Ramos (cell line): Measurements from ENCODE around the gene UTP4.
"Not testable (repeated sequence)": the region's sequence is repeated elsewhere in the genome, so short reads cannot be mapped to it uniquely, and the experiment has no call there.

Source experiments
- in situ Hi-C: fragments of 300-500 bp; cut with MboI; formaldehyde crosslinking; loops from one replicate; pipeline ENCODE4 v1.14.3; 2022; ENCODE audit warnings: low sequenced_read_pairs; ENCODE audit not compliant: unreplicated experiment

Gene UTP4

GRCh38 chr16:69109486-69110270, 22.8 kb upstream of the UTP4 start:
- in situ Hi-C loops = loop anchor here (10.0 kb wide), 1 partner anchor 585 kb away; no protein-coding TSS in a partner anchor

- in situ Hi-C loops = no loop called here
Observed at GRCh38 chr16:69110406-69110805, 22.0 kb upstream of the UTP4 start.

GRCh38 chr16:69111216-69111875, 21.1 kb upstream of the UTP4 start:
- in situ Hi-C loops = no loop called here

GRCh38 chr16:69111876-69112230, 20.6 kb upstream of the UTP4 start:
- in situ Hi-C loops = no loop called here

DNA sequence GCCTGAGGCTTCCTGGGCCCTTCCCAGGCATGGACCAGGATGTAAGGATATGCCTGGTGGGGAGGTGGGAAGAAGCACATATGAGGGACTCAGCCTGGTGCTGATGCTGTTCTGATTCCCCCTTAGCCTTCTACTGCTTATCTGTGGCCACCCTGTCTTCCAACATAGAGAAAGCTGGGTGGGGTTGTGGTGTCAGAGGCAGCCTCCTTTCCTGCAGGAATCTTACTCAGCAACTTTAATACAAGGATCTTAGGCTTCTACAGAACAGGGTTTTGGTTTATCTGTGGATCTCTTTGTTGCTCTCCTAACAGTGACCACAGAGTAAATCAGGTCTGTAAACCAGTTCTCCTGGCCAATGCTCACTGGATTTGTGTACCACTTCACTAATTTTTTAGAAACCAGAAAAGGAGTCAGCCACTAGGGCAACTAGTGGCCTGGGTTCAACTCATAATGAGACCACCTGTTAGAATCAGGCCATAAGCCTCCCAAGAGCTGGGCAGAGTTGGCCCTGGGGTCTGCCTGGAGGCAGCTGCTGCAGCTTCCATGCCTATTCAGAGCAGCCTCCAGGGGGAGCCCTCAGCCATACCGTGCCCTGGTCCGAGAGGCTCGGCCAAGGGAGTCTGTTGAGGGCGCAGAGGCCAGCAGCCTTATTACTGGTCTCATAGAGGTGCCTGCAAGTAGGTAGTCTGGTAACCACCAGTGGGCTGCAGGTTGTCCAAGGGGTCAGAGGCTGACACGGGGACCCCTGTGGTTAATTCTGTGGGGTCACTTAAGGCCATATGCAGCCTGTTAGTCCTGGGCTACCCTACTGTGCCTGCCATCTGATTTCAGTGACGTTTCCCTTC, 19.9 kb upstream of the UTP4 start:
- in situ Hi-C loops = no loop called here

- in situ Hi-C loops = no loop called here
Observed at GRCh38 chr16:69113216-69113615, 19.2 kb upstream of the UTP4 start.

DNA sequence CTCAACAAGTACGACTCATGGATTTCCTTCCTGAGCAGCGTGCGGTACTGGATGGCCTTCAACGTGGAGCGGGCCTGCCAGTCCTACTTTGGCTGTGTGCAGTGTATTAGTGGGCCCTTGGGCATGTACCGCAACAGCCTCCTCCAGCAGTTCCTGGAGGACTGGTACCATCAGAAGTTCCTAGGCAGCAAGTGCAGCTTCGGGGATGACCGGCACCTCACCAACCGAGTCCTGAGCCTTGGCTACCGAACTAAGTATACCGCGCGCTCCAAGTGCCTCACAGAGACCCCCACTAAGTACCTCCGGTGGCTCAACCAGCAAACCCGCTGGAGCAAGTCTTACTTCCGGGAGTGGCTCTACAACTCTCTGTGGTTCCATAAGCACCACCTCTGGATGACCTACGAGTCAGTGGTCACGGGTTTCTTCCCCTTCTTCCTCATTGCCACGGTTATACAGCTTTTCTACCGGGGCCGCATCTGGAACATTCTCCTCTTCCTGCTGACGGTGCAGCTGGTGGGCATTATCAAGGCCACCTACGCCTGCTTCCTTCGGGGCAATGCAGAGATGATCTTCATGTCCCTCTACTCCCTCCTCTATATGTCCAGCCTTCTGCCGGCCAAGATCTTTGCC, 18.0 kb upstream of the UTP4 start:
- in situ Hi-C loops = no loop called here

DNA sequence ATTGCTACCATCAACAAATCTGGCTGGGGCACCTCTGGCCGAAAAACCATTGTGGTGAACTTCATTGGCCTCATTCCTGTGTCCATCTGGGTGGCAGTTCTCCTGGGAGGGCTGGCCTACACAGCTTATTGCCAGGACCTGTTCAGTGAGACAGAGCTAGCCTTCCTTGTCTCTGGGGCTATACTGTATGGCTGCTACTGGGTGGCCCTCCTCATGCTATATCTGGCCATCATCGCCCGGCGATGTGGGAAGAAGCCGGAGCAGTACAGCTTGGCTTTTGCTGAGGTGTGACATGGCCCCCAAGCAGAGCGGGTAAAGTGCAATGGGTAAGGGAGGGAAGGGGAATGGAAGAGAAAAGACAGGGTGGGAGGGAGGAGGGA, 17.5 kb upstream of the UTP4 start:
- in situ Hi-C loops = no loop called here

DNA sequence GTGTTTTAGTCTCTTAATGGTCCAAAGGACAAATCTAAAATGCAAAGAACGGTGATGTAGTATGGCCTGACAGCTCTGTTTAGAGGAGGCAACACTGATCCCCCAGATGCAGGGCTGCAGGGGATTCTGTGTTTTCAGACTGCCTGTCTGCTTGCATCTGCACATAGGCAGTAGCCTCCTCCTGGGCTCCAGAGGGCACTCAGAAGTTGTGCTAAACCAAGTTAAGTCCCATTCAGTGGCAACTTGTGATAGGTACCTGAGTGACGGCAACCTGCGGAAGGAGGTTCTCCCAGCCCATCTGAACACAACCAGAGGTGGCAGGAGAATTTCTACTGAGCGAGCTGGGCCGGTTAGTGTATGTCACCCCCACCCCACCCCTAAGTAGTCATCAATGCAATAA, 17.1 kb upstream of the UTP4 start:
- in situ Hi-C loops = no loop called here

DNA sequence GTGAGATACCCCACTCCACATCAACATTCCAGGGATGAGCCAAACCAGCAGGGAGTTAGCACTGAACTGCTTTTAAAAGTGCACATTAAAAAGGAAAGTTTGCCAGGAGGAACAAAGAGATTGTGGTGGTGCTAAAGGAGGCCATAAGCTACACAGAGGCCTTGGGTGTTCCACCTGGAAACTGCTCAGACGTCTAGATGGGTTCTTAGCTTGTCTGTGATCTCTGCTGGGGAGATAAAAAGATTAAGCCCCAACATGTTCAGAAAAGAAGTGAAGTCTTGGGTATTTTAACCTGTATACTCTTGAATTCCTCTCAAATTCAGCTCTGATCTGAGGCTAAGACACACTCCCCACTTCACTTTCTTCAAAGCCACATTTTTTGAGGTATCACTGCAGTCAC, 16.6 kb upstream of the UTP4 start:
- in situ Hi-C loops = no loop called here

- in situ Hi-C loops = no loop called here
Observed at GRCh38 chr16:69116256-69116875, 16.1 kb upstream of the UTP4 start.

GRCh38 chr16:69116906-69117305, 15.5 kb upstream of the UTP4 start:
- in situ Hi-C loops = no loop called here

- in situ Hi-C loops = no loop called here
Observed at GRCh38 chr16:69118468-69118867, 14.0 kb upstream of the UTP4 start.

DNA sequence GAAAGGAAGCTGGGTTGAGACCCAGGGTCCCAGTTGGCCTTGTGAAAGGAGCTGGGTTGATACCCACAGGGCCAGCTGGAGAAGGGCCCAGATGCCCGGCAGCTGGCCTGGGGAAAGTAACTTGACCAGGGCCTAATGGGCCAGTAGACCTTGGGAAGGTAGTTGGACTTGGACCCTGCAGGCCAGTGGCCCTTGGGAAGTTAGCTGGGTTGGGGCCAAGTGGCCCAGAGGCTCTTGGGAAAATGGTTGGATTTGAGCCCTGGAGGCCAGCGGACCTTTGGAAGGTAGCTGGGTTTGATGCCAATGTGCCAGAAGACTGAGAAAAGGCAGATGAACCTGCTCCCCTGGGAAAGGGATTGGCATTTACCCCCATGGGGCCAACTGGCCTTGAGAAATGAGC, 13.5 kb upstream of the UTP4 start:
- in situ Hi-C loops = no loop called here

DNA sequence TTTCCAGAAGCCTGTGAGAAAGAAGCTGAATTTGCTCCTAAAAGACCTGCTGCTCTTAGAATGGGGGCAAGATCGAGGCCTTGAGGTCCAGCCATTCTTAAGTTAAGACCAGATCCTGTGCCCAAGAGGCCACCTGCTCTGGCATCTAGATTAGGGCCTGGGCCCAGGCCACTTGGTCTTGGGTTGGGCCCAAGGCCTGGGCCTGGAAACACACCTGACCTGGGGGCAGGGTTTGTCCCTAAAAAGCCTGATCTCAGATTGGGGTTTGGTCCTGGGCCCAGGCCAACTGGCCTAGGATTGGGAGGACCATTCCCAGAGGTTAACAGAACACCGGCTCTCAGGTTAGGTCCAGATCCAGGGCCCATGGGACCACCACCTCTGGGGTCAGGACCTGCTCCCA, 12.9 kb upstream of the UTP4 start:
- in situ Hi-C loops = no loop called here

DNA sequence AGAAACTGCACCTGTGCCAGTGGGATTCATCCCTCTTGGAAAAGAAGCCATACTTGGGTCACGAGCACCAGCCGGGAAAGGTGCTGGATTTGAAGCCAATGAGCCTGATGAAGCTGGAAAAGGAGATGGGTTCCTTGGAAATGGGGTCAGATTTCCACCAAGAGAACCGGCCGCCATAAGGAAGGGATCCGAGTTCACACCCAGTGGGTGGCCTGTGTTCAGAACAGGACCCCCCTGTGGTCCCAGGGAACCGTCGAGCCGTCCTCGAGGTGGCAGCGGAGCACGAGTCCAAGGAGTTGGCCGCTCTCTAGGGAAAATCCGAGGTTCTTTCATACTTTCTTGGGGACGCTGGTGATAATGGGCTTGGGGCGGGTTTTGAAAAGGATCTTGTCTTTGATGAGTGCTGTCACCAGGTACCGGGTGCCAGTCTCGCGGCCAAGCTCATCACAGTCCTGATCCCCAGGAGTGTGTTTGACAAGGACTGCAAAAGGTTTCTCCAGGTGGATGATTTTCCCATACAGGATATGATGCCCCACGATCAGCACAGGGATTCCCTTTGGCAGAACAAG, 12.3 kb upstream of the UTP4 start:
- in situ Hi-C loops = no loop called here

DNA sequence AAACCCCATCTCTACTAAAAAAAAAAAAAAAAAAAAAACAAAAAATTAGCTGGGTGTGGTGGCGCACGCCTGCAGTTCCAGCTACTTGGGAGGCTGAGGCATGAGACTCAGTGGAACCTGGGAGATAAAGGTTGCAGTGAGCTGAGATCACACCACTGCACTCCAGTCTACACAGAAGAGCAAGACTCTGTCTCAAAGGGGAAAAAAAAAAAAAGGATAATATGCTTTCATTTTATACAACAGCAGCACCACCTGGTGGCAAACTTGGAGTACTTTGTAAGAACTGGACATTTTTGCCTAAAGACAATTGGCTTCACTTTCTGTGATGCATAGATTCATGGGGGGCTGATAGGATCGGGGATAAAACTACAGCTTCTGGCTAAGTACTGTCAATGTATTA, 8.5 kb upstream of the UTP4 start:
- in situ Hi-C loops = no loop called here

DNA sequence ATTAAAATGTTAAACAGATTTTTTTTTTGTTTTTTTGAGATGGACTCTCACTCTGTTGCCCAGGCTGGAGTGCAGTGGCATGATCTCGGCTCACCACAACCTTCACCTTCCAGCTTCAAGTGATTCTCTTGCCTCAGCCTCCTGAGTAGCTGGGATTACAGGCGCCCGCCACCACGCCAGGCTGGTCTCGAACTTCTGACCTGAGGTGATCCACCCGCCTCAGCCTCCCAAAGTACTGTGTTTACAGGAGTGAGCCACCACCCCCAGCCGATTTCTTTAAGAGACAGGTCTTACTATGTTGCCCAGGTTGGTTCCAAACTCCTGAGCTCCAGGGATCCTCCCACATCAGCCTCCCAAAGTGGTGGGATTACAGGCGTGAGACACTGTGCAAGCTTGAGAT, 8.0 kb upstream of the UTP4 start:
- in situ Hi-C loops = not testable (repeated sequence)

- in situ Hi-C loops = not testable (repeated sequence)
Observed at GRCh38 chr16:69124961-69125360, 7.5 kb upstream of the UTP4 start.

GRCh38 chr16:69126221-69126620, 6.2 kb upstream of the UTP4 start:
- in situ Hi-C loops = no loop called here
